H1 (cell line): ENCODE data around the gene MCM9. TPM values are rescaled to one million over a fixed set of nuclear protein-coding genes. Genes with fewer than 3 reads are reported as not detected.

Source experiments
- CTCF ChIA-PET: fragments of 300-600 bp; sonication (Branson Sonifier 250); formaldehyde crosslinking; loops from one replicate; lab custom pipeline; 2021; ENCODE audit not compliant: partially characterized antibody; lab: Charles Lee
- POLR2A ChIA-PET: fragments of 300-600 bp; sonication (Branson Sonifier 250); formaldehyde crosslinking; loops from one replicate; lab custom pipeline; 2021; ENCODE audit warnings: inconsistent platforms; ENCODE audit not compliant: partially characterized antibody; lab: Charles Lee
- DNase-seq, 2 experiments: peaks; one replicate each; pipeline versions ENCODE4 v3.0.0 to v3.0.0-alpha.2; 2010 to 2022; ENCODE audit warnings: low spot score in 2 of 2, low read depth in 1 of 2, mixed read lengths in 1 of 2
- FAIRE-seq: peaks from 2 replicates; lab custom pipeline; 2011; peaks lifted over from hg19 to GRCh38; lab: Jason Lieb, UNC
- H2AFZ ChIP-seq: 2 replicates; pipeline ENCODE4 v1.8.1; 2012; ENCODE audit warnings: low read length, inconsistent platforms
- H2AK5ac ChIP-seq: 2 replicates; pipeline ENCODE4 v1.6.1; 2013; ENCODE audit warnings: low read depth, low read length
- H2BK120ac ChIP-seq: replicated peaks from 2 replicates; pipeline ENCODE3; 2013; ENCODE audit warnings: low read depth, low read length, inconsistent platforms
- H2BK12ac ChIP-seq: 2 replicates; pipeline ENCODE4 v1.6.1; 2013; ENCODE audit warnings: low read depth, low read length
- H2BK15ac ChIP-seq: 2 replicates; pipeline ENCODE4 v1.6.1; 2013; ENCODE audit warnings: low read length
- H2BK20ac ChIP-seq: 2 replicates; pipeline ENCODE4 v1.6.1; 2013; ENCODE audit warnings: low read length
- H2BK5ac ChIP-seq: 2 replicates; pipeline ENCODE4 v1.6.1; 2013; ENCODE audit warnings: low read depth, low read length
- H3K14ac ChIP-seq: 2 replicates; pipeline ENCODE4 v1.6.1; 2013; ENCODE audit warnings: inconsistent platforms; ENCODE audit not compliant: insufficient read length
- H3K18ac ChIP-seq: 2 replicates; pipeline ENCODE4 v1.6.1; 2013; ENCODE audit warnings: low read length; ENCODE audit errors: extremely low read depth
- H3K23ac ChIP-seq: 2 replicates; pipeline ENCODE4 v1.6.1; 2013; ENCODE audit warnings: inconsistent platforms; ENCODE audit not compliant: insufficient read length
- H3K23me2 ChIP-seq: 2 replicates; pipeline ENCODE4 v1.6.1; 2013; ENCODE audit warnings: low read depth, low read length
- H3K27ac ChIP-seq: 2 replicates; pipeline ENCODE4 v1.6.1; 2011; ENCODE audit warnings: low read depth, low read length, inconsistent platforms
- H3K27me3 ChIP-seq, 4 experiments: replicated peaks in 1 of 4; 1 replicate in 1 of 4; 2 replicates in 3 of 4; pipeline versions ENCODE4 v1.6.1 to v1.8.1; 2011 to 2013; ENCODE audit warnings: low read length in 3 of 4, mild to moderate bottlenecking in 3 of 4, inconsistent platforms in 2 of 4, mixed read lengths in 2 of 4, moderate library complexity in 1 of 4; ENCODE audit not compliant: control insufficient read depth in 3 of 4, insufficient read depth in 3 of 4; ENCODE audit errors: extremely low read depth in 1 of 4
- H3K36me3 ChIP-seq, 4 experiments: 2 replicates each; pipeline versions ENCODE4 v1.6.1 to v1.8.1; 2011 to 2013; ENCODE audit warnings: mild to moderate bottlenecking in 4 of 4, low read length in 3 of 4, moderate library complexity in 2 of 4, control low read depth in 1 of 4, inconsistent platforms in 1 of 4; ENCODE audit not compliant: insufficient read depth in 4 of 4, control insufficient read depth in 2 of 4
- H3K4ac ChIP-seq: replicated peaks from 2 replicates; pipeline ENCODE3; 2013; ENCODE audit warnings: low read length, low read depth, mixed read lengths, inconsistent platforms; ENCODE audit not compliant: insufficient read length
- H3K4me1 ChIP-seq, 4 experiments: replicated peaks in 1 of 4; 1 replicate in 1 of 4; 2 replicates in 3 of 4; pipeline versions ENCODE4 v1.6.1 to v1.8.1; 2011 to 2013; ENCODE audit warnings: low read length in 3 of 4, inconsistent platforms in 2 of 4, mixed read lengths in 1 of 4; ENCODE audit not compliant: insufficient read depth in 4 of 4, control insufficient read depth in 3 of 4
- H3K4me2 ChIP-seq, 2 experiments: 2 replicates each; pipeline versions ENCODE4 v1.6.1 to v1.8.1; 2011 to 2013; ENCODE audit warnings: low read depth in 2 of 2, low read length in 2 of 2, control low read depth in 1 of 2, inconsistent platforms in 1 of 2, mild to moderate bottlenecking in 1 of 2; ENCODE audit not compliant: insufficient read depth in 1 of 2
- H3K4me3 ChIP-seq, 4 experiments: fragments of 200-600, 300-600 bp in 1 of 4; sonication (generic), shearing (Covaris generic), sonication (Bioruptor Twin) in 1 of 4; 2 replicates each; pipeline versions ENCODE4 v1.5.1 to v1.8.1; 2011 to 2016; ENCODE audit warnings: low read length in 4 of 4, low read depth in 3 of 4, control low read depth in 2 of 4, inconsistent platforms in 2 of 4, mild to moderate bottlenecking in 2 of 4, mixed read lengths in 1 of 4, moderate library complexity in 1 of 4; ENCODE audit not compliant: insufficient read depth in 2 of 4; ENCODE audit errors: extremely low read depth in 1 of 4
- H3K56ac ChIP-seq: replicated peaks from 2 replicates; pipeline ENCODE3; 2013; ENCODE audit warnings: low read depth, mild to moderate bottlenecking, mixed read lengths, low read length, inconsistent platforms; ENCODE audit not compliant: insufficient read length
- H3K79me1 ChIP-seq: 2 replicates; pipeline ENCODE4 v1.6.1; 2013; ENCODE audit warnings: low read depth, low read length, control low read depth
- H3K79me2 ChIP-seq, 2 experiments: 2 replicates each; pipeline versions ENCODE4 v1.6.1 to v1.8.1; 2012 to 2013; ENCODE audit warnings: low read length in 2 of 2, mild to moderate bottlenecking in 2 of 2, inconsistent platforms in 1 of 2; ENCODE audit not compliant: insufficient read depth in 2 of 2, control insufficient read depth in 1 of 2
- H3K9ac ChIP-seq, 4 experiments: replicated peaks in 1 of 4; 1 replicate in 1 of 4; 2 replicates in 3 of 4; pipeline versions ENCODE4 v1.6.1 to v1.8.1; 2011 to 2013; ENCODE audit warnings: low read depth in 3 of 4, low read length in 3 of 4, control low read depth in 2 of 4, mild to moderate bottlenecking in 2 of 4, moderate library complexity in 2 of 4, inconsistent platforms in 1 of 4; ENCODE audit errors: extremely low read depth in 1 of 4
- H3K9me3 ChIP-seq, 2 experiments: 2 replicates each; pipeline versions ENCODE4 v1.6.1 to v1.8.1; 2012 to 2013; ENCODE audit warnings: mild to moderate bottlenecking in 2 of 2, moderate library complexity in 2 of 2, control low read depth in 1 of 2, inconsistent platforms in 1 of 2, low read depth in 1 of 2, low read length in 1 of 2, mixed read lengths in 1 of 2; ENCODE audit not compliant: insufficient read depth in 2 of 2
- H4K20me1 ChIP-seq, 2 experiments: replicated peaks in 1 of 2; 2 replicates each; pipeline versions ENCODE3 to v1.8.1; 2011 to 2013; ENCODE audit warnings: inconsistent platforms in 2 of 2, low read length in 2 of 2, mild to moderate bottlenecking in 1 of 2; ENCODE audit not compliant: insufficient read depth in 2 of 2, control insufficient read depth in 1 of 2
- H4K5ac ChIP-seq: 2 replicates; pipeline ENCODE4 v1.6.1; 2013; ENCODE audit warnings: low read length, low read depth, mixed read lengths, inconsistent platforms; ENCODE audit not compliant: insufficient read length
- H4K8ac ChIP-seq: 2 replicates; pipeline ENCODE4 v1.8.0; 2013; ENCODE audit warnings: mild to moderate bottlenecking, moderate library complexity, low read length, inconsistent platforms; ENCODE audit not compliant: insufficient read depth; ENCODE audit errors: extremely low read depth
- H4K91ac ChIP-seq: replicated peaks from 2 replicates; pipeline ENCODE3; 2013; ENCODE audit warnings: low read length, mixed read lengths, inconsistent platforms; ENCODE audit not compliant: insufficient read length
- ATF2 ChIP-seq: IDR thresholded peaks from 2 replicates; pipeline ENCODE4 v1.6.1; 2012; ENCODE audit warnings: low read length, inconsistent platforms
- ATF3 ChIP-seq: IDR thresholded peaks from 2 replicates; pipeline ENCODE4 v1.6.1; 2011; ENCODE audit warnings: low read depth, mild to moderate bottlenecking, low read length; ENCODE audit not compliant: insufficient read depth
- BCL11A ChIP-seq, 2 experiments: IDR thresholded peaks; one replicate each; pipeline ENCODE4 v1.6.1; 2011; ENCODE audit warnings: low read depth in 2 of 2, low read length in 2 of 2, mild to moderate bottlenecking in 2 of 2
- BRCA1 ChIP-seq: IDR thresholded peaks from 2 replicates; pipeline ENCODE4 v1.6.1; 2012; ENCODE audit warnings: low read depth, low read length, improper control_type of control experiment
- JUN ChIP-seq: IDR thresholded peaks from 2 replicates; pipeline ENCODE4 v1.6.1; 2011; ENCODE audit warnings: low read depth, mild to moderate bottlenecking, improper control_type of control experiment, low read length
- RAD21 ChIP-seq, 2 experiments: IDR thresholded peaks in 1 of 2; conservative IDR thresholded peaks in 1 of 2; 2 replicates each; pipeline ENCODE4 v1.6.1; 2011; ENCODE audit warnings: low read depth in 2 of 2, low read length in 2 of 2, improper control_type of control experiment in 1 of 2, inconsistent platforms in 1 of 2, mild to moderate bottlenecking in 1 of 2, moderate library complexity in 1 of 2
- RNF2 ChIP-seq: fragments of 200-900, 300-1000 bp; sonication (generic); IDR thresholded peaks from 2 replicates; pipeline ENCODE4 v1.7.1; 2016; ENCODE audit warnings: borderline replicate concordance, low read depth, mild to moderate bottlenecking, antibody characterized with exemption, low read length; ENCODE audit not compliant: poor library complexity, severe bottlenecking; ENCODE audit errors: missing control alignments
- SIN3A ChIP-seq, 2 experiments: IDR thresholded peaks in 1 of 2; conservative IDR thresholded peaks in 1 of 2; 2 replicates each; pipeline ENCODE4 v1.6.1; 2011 to 2012; ENCODE audit warnings: low read length in 2 of 2, improper control_type of control experiment in 1 of 2, low read depth in 1 of 2, mild to moderate bottlenecking in 1 of 2
- SIX5 ChIP-seq: IDR thresholded peaks from 2 replicates; pipeline ENCODE4 v1.6.1; 2011; ENCODE audit warnings: mild to moderate bottlenecking, low read depth, low read length
- TCF12 ChIP-seq: IDR thresholded peaks from 2 replicates; pipeline ENCODE4 v1.6.1; 2011; ENCODE audit warnings: low read depth, mild to moderate bottlenecking, low read length
- ZNF274 ChIP-seq: IDR thresholded peaks from 2 replicates; pipeline ENCODE4 v1.7.0; 2012; ENCODE audit warnings: low read length, borderline replicate concordance; ENCODE audit errors: extremely low read depth
- WGBS, 2 experiments: shearing (Covaris generic) in 1 of 2; methylation state at CpG; one replicate each; pipeline versions ENCODE4 v1.1.6 to v1.1.7; 2013 to 2015; ENCODE audit warnings: low lambda C conversion rate in 2 of 2, mixed read lengths in 2 of 2, inconsistent platforms in 1 of 2, low coverage in 1 of 2, missing lambda C conversion rate in 1 of 2; ENCODE audit not compliant: insufficient replicate concordance in 2 of 2, insufficient coverage in 1 of 2, insufficient read length in 1 of 2; ENCODE audit errors: extremely low coverage in 1 of 2, missing lambda C conversion rate in 1 of 2; 5-methylcytosine and 5-hydroxymethylcytosine counted together
- polyA plus RNA-seq, 7 experiments: library from polyadenylated mRNA; depleted of rRNA in 3 of 7; stranded (reverse) in 5 of 7; unstranded in 2 of 7; fragments of >200 nt in 5 of 7; fragments of 200-250 nt in 2 of 7; gene quantifications; 1 replicate in 5 of 7; 2 replicates in 1 of 7; 4 replicates in 1 of 7; pipeline versions ENCODE4 v1.2.1 to v1.2.3, GENCODE V29; 2011 to 2013; ENCODE audit warnings: missing spikeins in 2 of 7, mixed read lengths in 2 of 7
- total RNA-seq: library from RNA; stranded (reverse); fragmentation: NEBNext Ultra II Directional; extraction: Animal tissue kit (Norgen Biotek cat#: 25700); gene quantifications from 2 replicates; pipeline ENCODE4 v1.2.1, GENCODE V29; 2021

The MCM9 gene
- total and polyA plus RNA-seq, 2 of the 8 experiments (the other 6 are each of a cell fraction or from before 2014, with no cell fraction given): 3.7 to 11.4 TPM

DNA sequence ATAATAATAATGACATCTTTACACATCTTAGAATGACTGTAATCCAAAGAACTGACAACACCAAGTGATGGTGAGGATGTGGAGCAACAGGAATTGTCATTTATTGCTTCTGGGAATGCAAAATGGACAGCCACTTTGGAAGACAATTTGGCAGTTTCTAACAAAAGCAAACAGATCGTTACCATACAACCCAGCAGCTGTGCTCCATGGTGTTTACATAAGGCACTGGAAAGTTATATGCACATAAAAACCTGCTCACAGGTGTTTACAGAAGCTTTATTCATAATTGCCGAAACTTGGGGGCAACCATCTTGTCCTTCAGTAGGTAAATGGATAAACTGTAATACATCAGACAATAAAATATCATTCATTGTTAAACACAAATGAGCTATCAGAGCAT, 59.3 kb downstream of the MCM9 start:
- Histone ChIP-seq H3K9me3 (no peaks in the 10 kb centered on the region), H2BK20ac (no peak overlapping the region), H4K5ac (no peak overlapping the region), H3K56ac (no peak overlapping the region), H3K36me3 (no peaks in the 10 kb centered on the region), H2AFZ (no peak overlapping the region), H3K4me3 (no peak overlapping the region), H2BK12ac (no peak overlapping the region), H3K9ac (no peak overlapping the region), H2BK5ac (no peak overlapping the region), H3K79me1 (no peaks in the 10 kb centered on the region), H3K4ac (no peak overlapping the region), H3K79me2 (no peaks in the 10 kb centered on the region), H4K20me1 (no peaks in the 10 kb centered on the region), H3K23ac (no peak overlapping the region), H4K91ac (no peak overlapping the region), H3K23me2 (no peaks in the 10 kb centered on the region), H2AK5ac (no peak overlapping the region), H3K27ac (no peak overlapping the region), H3K4me2 (no peak overlapping the region), H3K27me3 (no peaks in the 10 kb centered on the region), H3K14ac (no peak overlapping the region), H2BK15ac (no peak overlapping the region), H2BK120ac (no peak overlapping the region), H3K4me1 (no peaks in the 10 kb centered on the region; a peak in 1 of 7 replicates), H4K8ac (no peak overlapping the region), H3K18ac (no peak overlapping the region)
- ChIA-PET POLR2A (interaction anchor here (1.3 kb wide), 1 partner anchor 20 kb away, joined by 4 read pairs; no protein-coding TSS in a partner anchor), CTCF (interaction anchor here (1.6 to 2.1 kb wide), 2 partner anchors 15 to 21 kb away, joined by 4 to 6 read pairs; no protein-coding TSS in a partner anchor)
- 94% methylated on average over 2 of the region's 2 CpGs; no CpG with 5 or more reads in 1 of the 2 experiments for WGBS, 2 experiments
- DNase-seq (no peak), FAIRE-seq (no peak)
- no peak for TF ChIP-seq ATF2
- no peak for TF ChIP-seq BRCA1
- TF ChIP-seq BCL11A (IDR thresholded peaks at IDR 0.05; ENCODE audit: low read depth in 2 of 2, low read length in 2 of 2): no peak
- TF ChIP-seq TCF12: no peak
- TF ChIP-seq SIN3A (conservative IDR thresholded peaks at IDR 0.05 in 1 of 2, IDR thresholded peaks at IDR 0.05 in 1 of 2; ENCODE audit: low read depth in 1 of 2, low read length in 2 of 2): no peak
- TF ChIP-seq ATF3: no peak
- no peak for TF ChIP-seq SIX5
- TF ChIP-seq RAD21 (IDR thresholded peaks at IDR 0.05 in 1 of 2, conservative IDR thresholded peaks at IDR 0.05 in 1 of 2; ENCODE audit: low read depth in 2 of 2, low read length in 2 of 2): no peak
- no peak for TF ChIP-seq JUN
- TF ChIP-seq RNF2: no peak
- no peak for TF ChIP-seq ZNF274
